Ammon's horn (tissue), 1 donor: Measurements from ENCODE around the gene SLC25A40.
"Not testable (repeated sequence)": the region's sequence is repeated elsewhere in the genome, so short reads cannot be mapped to it uniquely, and the experiment has no call there.

Experiments used
- DNase-seq: peaks from one replicate; pipeline ENCODE4 v3.0.0-alpha.2; 2016; ENCODE audit warnings: low spot score

The SLC25A40 gene

GRCh38 chr7:87872346-87872745 lies 3.8 kb downstream of the SLC25A40 start:
- no peak for DNase-seq

- no peak for DNase-seq
Measured at GRCh38 chr7:87870471-87870870, 5.7 kb downstream of the SLC25A40 start.

GRCh38 chr7:87866533-87866932 lies 9.6 kb downstream of the SLC25A40 start:
- DNase-seq: not testable (repeated sequence)

GRCh38 chr7:87866089-87866488 lies 10.1 kb downstream of the SLC25A40 start:
- DNase-seq: no peak

- DNase-seq: no peak
Measured at GRCh38 chr7:87858417-87859100, 17.6 kb downstream of the SLC25A40 start.

- DNase-seq: no peak
Measured at GRCh38 chr7:87853237-87853864, 22.8 kb downstream of the SLC25A40 start.

- no peak for DNase-seq
Measured at GRCh38 chr7:87852306-87852705, 23.9 kb downstream of the SLC25A40 start.

GRCh38 chr7:87850836-87851593 lies 25.1 kb downstream of the SLC25A40 start:
- DNase-seq: no peak

GRCh38 chr7:87837597-87837996 lies 38.6 kb downstream of the SLC25A40 start:
- DNase-seq: no peak

- no peak for DNase-seq
Measured at GRCh38 chr7:87833130-87833529, 43.0 kb downstream of the SLC25A40 start.

GRCh38 chr7:87831097-87831496 lies 45.1 kb downstream of the SLC25A40 start:
- no peak for DNase-seq

GRCh38 chr7:87828383-87828782 lies 47.8 kb downstream of the SLC25A40 start:
- not testable (repeated sequence) for DNase-seq

GRCh38 chr7:87825369-87825768 lies 50.8 kb downstream of the SLC25A40 start:
- DNase-seq: not testable (repeated sequence)

- not testable (repeated sequence) for DNase-seq
Measured at GRCh38 chr7:87822056-87822455, 54.1 kb downstream of the SLC25A40 start.

- DNase-seq: no peak
Measured at GRCh38 chr7:87818336-87818735, 57.8 kb downstream of the SLC25A40 start.

- no peak for DNase-seq
Measured at GRCh38 chr7:87816389-87816788, 59.8 kb downstream of the SLC25A40 start.

GRCh38 chr7:87810726-87811125 lies 65.4 kb downstream of the SLC25A40 start:
- no peak for DNase-seq

GRCh38 chr7:87810130-87810529 lies 66.0 kb downstream of the SLC25A40 start:
- DNase-seq: no peak

- no peak for DNase-seq
Measured at GRCh38 chr7:87806150-87806549, 70.0 kb downstream of the SLC25A40 start.

- peak; percentile 69 for DNase-seq
Measured at GRCh38 chr7:87797798-87798403, 78.3 kb downstream of the SLC25A40 start.

- no peak for DNase-seq
Measured at GRCh38 chr7:87797395-87797794, 78.8 kb downstream of the SLC25A40 start.

- no peak for DNase-seq
Measured at GRCh38 chr7:87785368-87785995, 90.7 kb downstream of the SLC25A40 start.
